HCT116 (cell line): ENCODE measurements around the gene BRSK2. TPM values are rescaled to one million over a fixed set of nuclear protein-coding genes. Genes with fewer than 3 reads are reported as not detected.

Experiments used
- ATAC-seq: fragments of 200-7000 bp; cut with Tn5 transposase; 2 replicates; pipeline ENCODE4 v1.9.1; 2020; ENCODE audit warnings: mild to moderate bottlenecking, moderate library complexity
- BruUV-seq: library from RNA; stranded (reverse); fragments of 400-500 nt; replicated peaks from 2 replicates; lab custom pipeline; 2021; lab: Mats Ljungman, UMichigan
- CTCF ChIA-PET: fragments of 300-600 bp; sonication (Branson Sonifier 250); formaldehyde crosslinking; loops from one replicate; lab custom pipeline; 2021; ENCODE audit warnings: antibody characterized with exemption; lab: Charles Lee
- POLR2A ChIA-PET: fragments of 300-600, 350-600 bp; sonication (Branson Sonifier 250); formaldehyde crosslinking; loops from one replicate; lab custom pipeline; 2021; ENCODE audit warnings: antibody characterized with exemption; lab: Charles Lee
- RAD21 ChIA-PET, 2 experiments: fragments of 300-600 bp; sonication (Branson Sonifier 250); formaldehyde crosslinking; loops; one replicate each; lab custom pipeline; 2023; ENCODE audit warnings: low total read pairs in 2 of 2; ENCODE audit not compliant: uncharacterized antibody in 2 of 2, unreplicated experiment in 2 of 2, low non-redundant PET in 1 of 2; lab: Charles Lee
- DNase-seq: peaks from one replicate; pipeline ENCODE4 v3.0.0-alpha.2; 2010; ENCODE audit warnings: low read depth, low spot score
- H2AFZ ChIP-seq: fragments of 200-600 bp; shearing (Covaris generic), sonication (generic); 2 replicates; pipeline ENCODE4 v1.6.1; 2017; ENCODE audit warnings: low read depth, mixed run types, mixed read lengths, antibody characterized with exemption, low read length; ENCODE audit not compliant: poor library complexity, severe bottlenecking
- H3K27ac ChIP-seq: 2 replicates; pipeline ENCODE4 v1.5.1; 2012; ENCODE audit warnings: low read depth, low read length
- H3K27me3 ChIP-seq: fragments of 200-600 bp; sonication (generic); 2 replicates; pipeline ENCODE4 v1.6.1; 2016; ENCODE audit warnings: mixed run types, low read length, mixed read lengths; ENCODE audit not compliant: insufficient read depth
- H3K36me3 ChIP-seq, 2 experiments: fragments of 200-500 bp in 1 of 2; fragments of 200-600 bp in 1 of 2; sonication (Bioruptor generic) in 1 of 2; sonication (generic) in 1 of 2; 2 replicates each; pipeline versions ENCODE4 v1.5.1 to v1.6.1; 2014 to 2016; ENCODE audit warnings: low read length in 2 of 2, inconsistent platforms in 1 of 2, mixed read lengths in 1 of 2, mixed run types in 1 of 2; ENCODE audit not compliant: insufficient read depth in 2 of 2, control insufficient read depth in 1 of 2
- H3K4me1 ChIP-seq, 2 experiments: fragments of 200-600 bp in 1 of 2; sonication (generic) in 1 of 2; 2 replicates each; pipeline versions ENCODE4 v1.5.1 to v1.6.1; 2012 to 2017; ENCODE audit warnings: low read length in 2 of 2, inconsistent platforms in 1 of 2, mild to moderate bottlenecking in 1 of 2, mixed read lengths in 1 of 2, mixed run types in 1 of 2, moderate library complexity in 1 of 2; ENCODE audit not compliant: insufficient read depth in 2 of 2, control insufficient read depth in 1 of 2
- H3K4me2 ChIP-seq: fragments of 200-600 bp; sonication (generic); 2 replicates; pipeline ENCODE4 v1.6.1; 2017; ENCODE audit warnings: mixed run types, low read length, mixed read lengths
- H3K4me3 ChIP-seq, 2 experiments: fragments of 200-600 bp in 1 of 2; sonication (generic) in 1 of 2; replicated peaks in 1 of 2; 2 replicates each; pipeline ENCODE4 v1.5.1; 2011 to 2016; ENCODE audit warnings: low read length in 2 of 2, control low read depth in 1 of 2, low read depth in 1 of 2, mild to moderate bottlenecking in 1 of 2, mixed read lengths in 1 of 2, mixed run types in 1 of 2
- H3K79me2 ChIP-seq: fragments of 200-600 bp; sonication (generic); 2 replicates; pipeline ENCODE4 v1.6.1; 2017; ENCODE audit warnings: mild to moderate bottlenecking, mixed run types, low read length, moderate library complexity, mixed read lengths; ENCODE audit not compliant: insufficient read depth
- H3K9ac ChIP-seq: fragments of 200-600 bp; sonication (generic); 2 replicates; pipeline ENCODE4 v1.6.1; 2016; ENCODE audit warnings: low read length, mixed read lengths
- H3K9me2 ChIP-seq: fragments of 200-600 bp; sonication (generic), shearing (Covaris generic); 2 replicates; pipeline ENCODE4 v1.6.1; 2017; ENCODE audit warnings: mixed run types, mild to moderate bottlenecking, moderate library complexity; ENCODE audit not compliant: insufficient read depth
- H3K9me3 ChIP-seq, 2 experiments: fragments of 200-500 bp in 1 of 2; fragments of 200-600 bp in 1 of 2; sonication (Bioruptor generic) in 1 of 2; sonication (generic) in 1 of 2; 2 replicates each; pipeline ENCODE4 v1.6.1; 2014 to 2017; ENCODE audit warnings: low read length in 2 of 2, mixed read lengths in 2 of 2, inconsistent platforms in 1 of 2, low read depth in 1 of 2, mild to moderate bottlenecking in 1 of 2, mixed run types in 1 of 2, moderate library complexity in 1 of 2; ENCODE audit not compliant: control insufficient read depth in 1 of 2, insufficient read depth in 1 of 2
- H4K20me1 ChIP-seq: fragments of 200-600 bp; sonication (generic), shearing (Covaris generic); 2 replicates; pipeline ENCODE4 v1.6.1; 2017; ENCODE audit warnings: mixed run types, mild to moderate bottlenecking, moderate library complexity; ENCODE audit not compliant: insufficient read depth
- ATF3 ChIP-seq: IDR thresholded peaks from 2 replicates; pipeline ENCODE4 v1.6.1; 2012
- CBX3 ChIP-seq: IDR thresholded peaks from 2 replicates; pipeline ENCODE4 v1.6.1; 2012; ENCODE audit warnings: low read depth
- CEBPB ChIP-seq: IDR thresholded peaks from 2 replicates; pipeline ENCODE4 v1.6.1; 2012; ENCODE audit warnings: low read depth
- CTCF ChIP-seq, 3 experiments: fragments of 200-600 bp in 1 of 3; sonication (generic) in 1 of 3; IDR thresholded peaks in 2 of 3; conservative IDR thresholded peaks in 1 of 3; 2 replicates each; pipeline ENCODE4 v1.5.1; 2012 to 2017; ENCODE audit warnings: low read depth in 2 of 3, low read length in 2 of 3, antibody characterized with exemption in 1 of 3, borderline replicate concordance in 1 of 3, control low read depth in 1 of 3, mild to moderate bottlenecking in 1 of 3, mixed read lengths in 1 of 3, mixed run types in 1 of 3, moderate library complexity in 1 of 3; ENCODE audit not compliant: insufficient read depth in 1 of 3
- EGR1 ChIP-seq: IDR thresholded peaks from 2 replicates; pipeline ENCODE4 v1.6.1; 2012; ENCODE audit warnings: low read depth
- ELF1 ChIP-seq: IDR thresholded peaks from 2 replicates; pipeline ENCODE4 v1.6.1; 2012; ENCODE audit warnings: low read depth, borderline replicate concordance
- EZH2 ChIP-seq: fragments of 200-600 bp; sonication (generic); IDR thresholded peaks from 2 replicates; pipeline ENCODE4 v1.6.1; 2017; ENCODE audit warnings: antibody characterized with exemption, mixed run types
- EZH2phosphoT487 ChIP-seq: fragments of 200-600 bp; IDR thresholded peaks from 2 replicates; pipeline ENCODE4 v1.6.1; 2018; ENCODE audit warnings: antibody characterized with exemption, borderline replicate concordance
- FOSL1 ChIP-seq: IDR thresholded peaks from 2 replicates; pipeline ENCODE4 v1.6.1; 2012; ENCODE audit warnings: low read depth
- MAX ChIP-seq: IDR thresholded peaks from 2 replicates; pipeline ENCODE4 v1.6.1; 2012
- POLR2A ChIP-seq: IDR thresholded peaks from 2 replicates; pipeline ENCODE4 v1.7.0; 2011; ENCODE audit warnings: borderline replicate concordance; ENCODE audit not compliant: insufficient read depth, insufficient read length; ENCODE audit errors: extremely low read depth
- POLR2AphosphoS5 ChIP-seq: IDR thresholded peaks from 2 replicates; pipeline ENCODE4 v1.6.1; 2011; ENCODE audit warnings: mild to moderate bottlenecking, low read depth, low read length, moderate library complexity
- SP1 ChIP-seq: IDR thresholded peaks from 2 replicates; pipeline ENCODE4 v1.6.1; 2012; ENCODE audit warnings: low read depth
- SRF ChIP-seq: IDR thresholded peaks from 2 replicates; pipeline ENCODE4 v1.6.1; 2012; ENCODE audit warnings: low read depth
- TCF7L2 ChIP-seq: IDR thresholded peaks from 2 replicates; pipeline ENCODE4 v1.7.0; 2011; ENCODE audit warnings: borderline replicate concordance, inconsistent platforms; ENCODE audit not compliant: insufficient read depth, insufficient read length; ENCODE audit errors: extremely low read depth
- YY1 ChIP-seq: IDR thresholded peaks from 2 replicates; pipeline ENCODE4 v1.6.1; 2011; ENCODE audit warnings: low read length, low read depth, moderate library complexity, mild to moderate bottlenecking; ENCODE audit not compliant: insufficient replicate concordance; ENCODE audit errors: extremely low read depth
- ZFX ChIP-seq: fragments of 450-650 bp; IDR thresholded peaks from 2 replicates; pipeline ENCODE4 v1.6.1; 2017
- ZNF274 ChIP-seq: fragments of 200-500 bp; sonication (Bioruptor generic); IDR thresholded peaks from 2 replicates; pipeline ENCODE4 v1.6.1; 2014; ENCODE audit warnings: mild to moderate bottlenecking, low read depth, low read length, inconsistent platforms
- intact Hi-C: fragments of 100-400 bp; cut with micrococcal nuclease; formaldehyde crosslinking; loops from 2 replicates; pipeline ENCODE4 v1.10.0; 2022
- total RNA-seq: library from RNA; stranded (reverse); gene quantifications from one replicate; pipeline ENCODE4 v1.2.1, GENCODE V29; 2021; ENCODE audit not compliant: unreplicated experiment
- TF ChIP-seq, protein P1 (sequence below): IDR thresholded peaks from 2 replicates; pipeline ENCODE4 v1.6.1; 2012; ENCODE audit warnings: low read depth

Gene BRSK2
- total RNA-seq, 1 experiment from 2014 or later, result 14.0 TPM

DNA sequence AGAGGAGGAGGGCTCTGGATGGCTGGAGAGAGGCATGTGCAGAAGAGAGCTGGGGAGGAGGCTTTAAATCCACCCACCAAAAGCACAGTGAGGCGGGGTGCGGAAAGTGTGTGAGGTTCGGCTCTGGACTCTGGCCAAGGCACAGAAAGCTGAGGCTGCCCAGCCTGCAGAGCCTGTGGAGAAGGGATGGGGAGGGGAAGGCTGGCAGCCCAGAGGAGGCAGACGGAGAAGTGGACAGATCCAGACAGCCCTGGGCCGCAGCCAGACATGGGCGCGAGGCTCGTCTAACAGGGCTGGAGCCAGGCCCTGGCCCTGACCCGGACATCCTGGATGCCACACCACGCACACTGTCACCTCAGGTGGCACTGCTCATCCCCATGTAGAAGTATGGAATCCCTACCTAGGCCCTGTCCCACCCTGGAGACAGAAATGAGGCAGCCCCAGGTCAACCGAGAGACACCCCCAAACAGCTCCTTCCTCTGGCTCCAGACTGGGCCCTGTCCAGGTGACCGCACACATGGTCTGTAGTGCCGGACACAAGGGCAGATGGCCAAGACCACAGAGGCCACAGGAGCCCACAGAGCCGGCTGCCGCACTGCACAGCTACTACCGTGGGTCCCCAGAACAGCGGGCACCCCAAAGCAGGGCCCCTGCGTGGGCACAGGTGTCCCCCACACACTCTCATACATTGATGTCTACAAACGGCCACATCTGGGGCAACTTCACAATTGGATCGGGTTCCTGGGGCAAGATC lies 113.4 kb downstream of the BRSK2 start:
- Histone ChIP-seq H3K4me2 (no peak overlapping the region), H3K4me1 (no peaks in the 10 kb centered on the region), H3K36me3 (no peaks in the 10 kb centered on the region), H3K79me2 (peaks cover 26% of the 10 kb centered on the region), H3K27ac (no peak overlapping the region), H4K20me1 (no peaks in the 10 kb centered on the region), H3K4me3 (no peak overlapping the region), H3K9me3 (peaks cover 0 to 8% of the 10 kb centered on the region in 2 experiments; a peak in 1 of 4 replicates), H3K9ac (no peak overlapping the region), H2AFZ (no peak overlapping the region), H3K27me3 (no peaks in the 10 kb centered on the region), H3K9me2 (no peaks in the 10 kb centered on the region)
- no peak for ATAC-seq
- intact Hi-C loops, result no loop called here
- TF ChIP-seq CBX3 (no peak), CEBPB (no peak), MAX (no peak), POLR2A (no peak), EZH2 (no peak), EZH2phosphoT487 (no peak), CTCF (IDR thresholded peaks at IDR 0.05 in 2 of 3, conservative IDR thresholded peaks at IDR 0.05 in 1 of 3; ENCODE audit: borderline replicate concordance in 1 of 3, insufficient read depth in 1 of 3, low read depth in 2 of 3, low read length in 2 of 3) (no peak), ZNF274 (no peak), ELF1 (no peak), ATF3 (no peak), SRF (no peak), FOSL1 (no peak), ZFX (no peak), SP1 (no peak), TCF7L2 (no peak), POLR2AphosphoS5 (no peak), YY1 (no peak), EGR1 (no peak)
- TF ChIP-seq, protein P1, sequence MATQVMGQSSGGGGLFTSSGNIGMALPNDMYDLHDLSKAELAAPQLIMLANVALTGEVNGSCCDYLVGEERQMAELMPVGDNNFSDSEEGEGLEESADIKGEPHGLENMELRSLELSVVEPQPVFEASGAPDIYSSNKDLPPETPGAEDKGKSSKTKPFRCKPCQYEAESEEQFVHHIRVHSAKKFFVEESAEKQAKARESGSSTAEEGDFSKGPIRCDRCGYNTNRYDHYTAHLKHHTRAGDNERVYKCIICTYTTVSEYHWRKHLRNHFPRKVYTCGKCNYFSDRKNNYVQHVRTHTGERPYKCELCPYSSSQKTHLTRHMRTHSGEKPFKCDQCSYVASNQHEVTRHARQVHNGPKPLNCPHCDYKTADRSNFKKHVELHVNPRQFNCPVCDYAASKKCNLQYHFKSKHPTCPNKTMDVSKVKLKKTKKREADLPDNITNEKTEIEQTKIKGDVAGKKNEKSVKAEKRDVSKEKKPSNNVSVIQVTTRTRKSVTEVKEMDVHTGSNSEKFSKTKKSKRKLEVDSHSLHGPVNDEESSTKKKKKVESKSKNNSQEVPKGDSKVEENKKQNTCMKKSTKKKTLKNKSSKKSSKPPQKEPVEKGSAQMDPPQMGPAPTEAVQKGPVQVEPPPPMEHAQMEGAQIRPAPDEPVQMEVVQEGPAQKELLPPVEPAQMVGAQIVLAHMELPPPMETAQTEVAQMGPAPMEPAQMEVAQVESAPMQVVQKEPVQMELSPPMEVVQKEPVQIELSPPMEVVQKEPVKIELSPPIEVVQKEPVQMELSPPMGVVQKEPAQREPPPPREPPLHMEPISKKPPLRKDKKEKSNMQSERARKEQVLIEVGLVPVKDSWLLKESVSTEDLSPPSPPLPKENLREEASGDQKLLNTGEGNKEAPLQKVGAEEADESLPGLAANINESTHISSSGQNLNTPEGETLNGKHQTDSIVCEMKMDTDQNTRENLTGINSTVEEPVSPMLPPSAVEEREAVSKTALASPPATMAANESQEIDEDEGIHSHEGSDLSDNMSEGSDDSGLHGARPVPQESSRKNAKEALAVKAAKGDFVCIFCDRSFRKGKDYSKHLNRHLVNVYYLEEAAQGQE, result no peak
- DNase-seq, result no peak
- no TSS peak for BruUV-seq
- ChIA-PET POLR2A (no interaction called here), RAD21 (no interaction called here), CTCF (no interaction called here)
